Measurements from ENCODE around the gene TMEM63A. TPM values are rescaled to one million over a fixed set of nuclear protein-coding genes. Genes with fewer than 3 reads are reported as not detected.

Gene TMEM63A
- total RNA-seq, 5 donors from 2014 or later (not counting 1 experiment from before 2014, with no cell fraction given) = 332 to 473 (median 390) TPM

DNA sequence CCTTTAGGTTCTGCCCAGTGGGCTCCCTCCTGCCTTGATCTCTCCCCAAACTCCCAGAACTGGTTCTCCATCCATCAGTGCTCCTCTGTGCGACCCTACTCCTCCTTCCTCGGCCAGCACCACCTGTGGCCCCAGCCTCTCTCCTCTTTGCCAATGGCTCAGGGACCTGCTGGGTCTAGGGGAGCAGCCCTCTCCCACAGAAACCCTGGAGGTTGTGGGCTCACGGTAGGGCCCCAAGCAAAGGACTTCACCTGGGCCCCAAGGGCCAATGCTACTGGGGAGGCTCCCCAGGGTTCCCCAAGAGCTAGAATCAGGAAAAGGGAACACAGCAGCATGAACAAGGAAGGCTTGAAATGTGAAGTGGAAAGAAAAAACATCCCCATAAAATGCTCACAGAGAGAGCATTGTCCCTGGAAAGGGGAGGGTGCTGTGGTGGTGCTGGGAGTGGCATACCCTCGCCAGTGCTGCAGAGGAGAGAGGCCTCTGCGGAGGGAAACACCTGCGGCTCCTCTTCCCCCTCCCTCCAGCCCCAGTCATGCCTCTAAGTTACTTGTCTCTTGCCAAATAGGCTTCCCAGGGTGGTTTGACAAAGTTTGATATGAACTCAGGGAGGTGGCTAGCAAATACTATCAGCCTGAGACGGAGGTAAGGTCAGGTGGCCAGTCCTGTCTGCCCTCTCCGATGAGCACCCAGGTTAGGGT is 2.5 kb downstream of the TMEM63A start:
- Histone ChIP-seq H3K4me3 (ENCODE audit: control insufficient read depth in 1 of 2, extremely low read depth in 1 of 2, low read length in 1 of 2) (peak overlapping the region; percentile 86 to 100), H3K36me3 (ENCODE audit: control insufficient read depth in 2 of 2, extremely low read depth in 1 of 2, insufficient read depth in 1 of 2, low read length in 1 of 2) (peaks cover 2 to 43% of the 10 kb centered on the region in 2 donors), H3K27me3 (replicated peaks in 1 of 2; ENCODE audit: control insufficient read depth in 2 of 2, extremely low read depth in 1 of 2, insufficient read depth in 2 of 2, low read length in 1 of 2) (no peaks in the 10 kb centered on the region), H3K4me1 (ENCODE audit: control insufficient read depth in 1 of 2, extremely low read depth in 1 of 2, insufficient read depth in 2 of 2, low read length in 2 of 2) (peaks cover 44 to 80% of the 10 kb centered on the region in 2 experiments), H3K27ac (ENCODE audit: low read length) (peak overlapping the region; percentile 80), H3K9me3 (no peaks in the 10 kb centered on the region)
- Mint-ChIP-seq H3K9me3 (no peaks in the 10 kb centered on the region), H3K27ac (peak overlapping the region; percentile 93), H3K36me3 (peaks cover 20% of the 10 kb centered on the region), H3K27me3 (no peaks in the 10 kb centered on the region), H3K4me1 (peaks cover 72 to 74% (median 74%) of the 10 kb centered on the region in 3 donors), H3K4me3 (peak overlapping the region; percentile 87 to 95 (median 91))
- CTCF ChIA-PET = interaction anchor here in 1 of 2 donors (0.9 kb wide), 1 partner anchor 100 kb away, joined by 4 read pairs; no protein-coding TSS in a partner anchor
- DNase-seq (peak in 16 of 35 experiments; percentile 27 to 61 (median 42)), ATAC-seq (replicated peaks in 1 of 4) (peak in 2 of 4 experiments; percentile 41 to 64)
- WGBS (ENCODE audit: insufficient coverage) = 43% methylated on average over 2 of the region's 8 CpGs
- POLR2A ChIA-PET = no interaction called here

DNA sequence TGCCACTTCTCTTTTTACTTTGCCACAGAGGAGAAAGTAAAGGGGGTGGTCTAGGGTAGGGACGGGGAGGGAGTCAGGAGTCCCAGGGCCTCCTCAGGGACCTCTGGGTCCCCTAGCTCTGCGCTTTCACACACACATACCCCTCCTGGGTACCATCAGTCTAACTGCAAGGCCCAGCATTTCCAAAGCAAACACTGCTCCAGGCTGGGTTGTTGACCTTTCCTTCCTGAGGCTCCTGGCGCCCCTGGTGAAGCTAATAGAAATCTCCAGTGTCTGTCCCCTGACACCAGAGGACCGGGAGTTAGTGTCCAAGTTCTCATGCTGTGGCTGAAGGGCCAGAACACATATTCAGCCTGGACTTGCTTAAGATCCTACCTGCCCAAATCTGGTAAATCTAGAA is 3.9 kb downstream of the TMEM63A start:
- H3K27ac Mint-ChIP-seq = peak overlapping the region; percentile 93
- H3K9me3 ChIP-seq = no peaks in the 10 kb centered on the region
- peaks cover 44 to 86% of the 10 kb centered on the region in 2 experiments for H3K4me1 ChIP-seq (ENCODE audit: control insufficient read depth in 1 of 2, extremely low read depth in 1 of 2, insufficient read depth in 2 of 2, low read length in 2 of 2)
- peaks cover 28% of the 10 kb centered on the region for H3K36me3 Mint-ChIP-seq
- H3K4me3 ChIP-seq (ENCODE audit: control insufficient read depth in 1 of 2, extremely low read depth in 1 of 2, low read length in 1 of 2) = peak overlapping the region in 1 of 2 donors; percentile 86
- DNase-seq (no peak), ATAC-seq (replicated peaks in 1 of 4) (no peak)
- no peaks in the 10 kb centered on the region for H3K27me3 ChIP-seq (replicated peaks in 1 of 2; ENCODE audit: control insufficient read depth in 2 of 2, extremely low read depth in 1 of 2, insufficient read depth in 2 of 2, low read length in 1 of 2)
- peaks cover 9 to 57% of the 10 kb centered on the region in 2 donors for H3K36me3 ChIP-seq (ENCODE audit: control insufficient read depth in 2 of 2, extremely low read depth in 1 of 2, insufficient read depth in 1 of 2, low read length in 1 of 2)
- 100% methylated on average over 3 of the region's 4 CpGs for WGBS (ENCODE audit: insufficient coverage)
- ChIA-PET CTCF (interaction anchor here in 1 of 2 donors (1.1 kb wide), 1 partner anchor 33 kb away, joined by 4 read pairs; no protein-coding TSS in a partner anchor), POLR2A (interaction anchor here in 1 of 2 donors (0.7 kb wide), 1 partner anchor 430 kb away, joined by 8 read pairs; no protein-coding TSS in a partner anchor)
- peaks cover 74 to 80% (median 74%) of the 10 kb centered on the region in 3 donors for H3K4me1 Mint-ChIP-seq
- no peaks in the 10 kb centered on the region for H3K9me3 Mint-ChIP-seq
- H3K4me3 Mint-ChIP-seq = peak overlapping the region; percentile 41 to 91 (median 87)
- H3K27me3 Mint-ChIP-seq = no peaks in the 10 kb centered on the region
- H3K27ac ChIP-seq (ENCODE audit: low read length) = peak overlapping the region; percentile 26

DNA sequence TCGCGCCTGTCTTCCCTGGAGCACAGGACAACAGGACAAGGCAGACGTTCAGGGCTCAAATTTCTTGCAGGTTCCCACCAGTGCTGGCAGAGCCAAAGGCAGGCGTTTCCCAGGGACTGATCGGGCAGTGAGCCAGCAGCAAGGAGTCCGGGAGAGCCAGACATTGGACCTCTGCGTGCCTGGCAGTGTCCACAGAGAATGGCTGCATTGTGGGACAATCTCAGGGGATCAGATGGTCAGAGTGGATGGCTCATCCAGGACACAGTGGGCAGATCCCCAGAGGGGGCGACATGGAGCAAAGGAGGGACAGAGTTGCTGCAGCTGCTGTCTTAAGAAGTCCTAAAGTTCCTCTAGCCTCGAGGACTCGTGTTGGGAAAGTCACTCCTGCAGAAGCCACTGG is 4.6 kb downstream of the TMEM63A start:
- ATAC-seq (replicated peaks in 1 of 4) (no peak), DNase-seq (peak in 8 of 35 experiments; percentile 15 to 57 (median 34))
- H3K27me3 Mint-ChIP-seq = no peaks in the 10 kb centered on the region
- Histone ChIP-seq H3K4me1 (ENCODE audit: control insufficient read depth in 1 of 2, extremely low read depth in 1 of 2, insufficient read depth in 2 of 2, low read length in 2 of 2) (peaks cover 42 to 87% of the 10 kb centered on the region in 2 experiments), H3K36me3 (ENCODE audit: control insufficient read depth in 2 of 2, extremely low read depth in 1 of 2, insufficient read depth in 1 of 2, low read length in 1 of 2) (peaks cover 9 to 64% of the 10 kb centered on the region in 2 donors), H3K27ac (ENCODE audit: low read length) (no peak overlapping the region), H3K4me3 (ENCODE audit: control insufficient read depth in 1 of 2, extremely low read depth in 1 of 2, low read length in 1 of 2) (no peak overlapping the region), H3K9me3 (no peaks in the 10 kb centered on the region), H3K27me3 (replicated peaks in 1 of 2; ENCODE audit: control insufficient read depth in 2 of 2, extremely low read depth in 1 of 2, insufficient read depth in 2 of 2, low read length in 1 of 2) (no peaks in the 10 kb centered on the region)
- WGBS (ENCODE audit: insufficient coverage) = 90% methylated on average over 10 of the region's 10 CpGs
- POLR2A ChIA-PET = no interaction called here
- peaks cover 32% of the 10 kb centered on the region for H3K36me3 Mint-ChIP-seq
- CTCF ChIA-PET = no interaction called here
- peak overlapping the region; percentile 88 to 93 for H3K27ac Mint-ChIP-seq
- H3K4me1 Mint-ChIP-seq = peaks cover 71 to 83% (median 76%) of the 10 kb centered on the region in 3 donors
- no peaks in the 10 kb centered on the region for H3K9me3 Mint-ChIP-seq
- peak overlapping the region; percentile 51 to 87 (median 57) for H3K4me3 Mint-ChIP-seq

DNA sequence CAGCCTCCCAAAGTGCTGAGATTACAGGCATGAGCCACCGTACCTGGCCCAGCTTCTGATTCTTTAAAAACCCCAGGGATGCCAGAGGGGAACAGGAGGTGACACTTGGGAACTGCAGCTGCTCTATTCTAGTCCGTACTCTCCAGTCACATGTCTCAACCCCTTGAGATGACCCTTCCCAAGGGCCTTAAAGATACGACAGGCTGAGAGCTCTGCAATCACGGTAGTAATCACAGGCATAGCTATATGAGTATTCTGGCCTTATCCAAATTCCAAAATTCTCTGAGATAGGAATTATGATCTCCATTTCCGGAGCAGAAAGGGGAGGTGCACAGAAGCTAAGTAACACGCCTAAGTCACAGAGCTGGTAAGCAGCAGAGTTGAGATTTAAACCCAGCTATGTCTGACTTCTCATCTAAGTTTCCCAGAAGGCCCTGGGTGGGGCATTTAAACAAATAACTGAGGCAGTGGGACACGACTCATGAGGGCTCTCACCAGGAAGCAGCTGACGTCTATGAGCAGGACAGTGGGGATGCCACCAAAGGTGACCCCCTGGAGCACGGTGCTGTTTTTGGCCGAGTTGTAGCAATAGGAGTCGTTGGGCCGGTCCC is 5.2 kb downstream of the TMEM63A start:
- ATAC-seq (replicated peaks in 1 of 4) (no peak), DNase-seq (no peak)
- Histone ChIP-seq H3K4me1 (ENCODE audit: control insufficient read depth in 1 of 2, extremely low read depth in 1 of 2, insufficient read depth in 2 of 2, low read length in 2 of 2) (peaks cover 42 to 87% of the 10 kb centered on the region in 2 experiments), H3K27me3 (replicated peaks in 1 of 2; ENCODE audit: control insufficient read depth in 2 of 2, extremely low read depth in 1 of 2, insufficient read depth in 2 of 2, low read length in 1 of 2) (no peaks in the 10 kb centered on the region), H3K36me3 (ENCODE audit: control insufficient read depth in 2 of 2, extremely low read depth in 1 of 2, insufficient read depth in 1 of 2, low read length in 1 of 2) (peaks cover 9 to 70% of the 10 kb centered on the region in 2 donors), H3K4me3 (ENCODE audit: control insufficient read depth in 1 of 2, extremely low read depth in 1 of 2, low read length in 1 of 2) (no peak overlapping the region), H3K27ac (ENCODE audit: low read length) (no peak overlapping the region), H3K9me3 (no peaks in the 10 kb centered on the region)
- H3K4me3 Mint-ChIP-seq = peak overlapping the region in 2 of 3 donors; percentile 41 to 87
- no peaks in the 10 kb centered on the region for H3K27me3 Mint-ChIP-seq
- H3K27ac Mint-ChIP-seq = peak overlapping the region; percentile 88 to 93
- H3K36me3 Mint-ChIP-seq = peaks cover 32% of the 10 kb centered on the region
- ChIA-PET CTCF (interaction anchor here in 1 of 2 donors (1.2 kb wide), 1 partner anchor 34 kb away, joined by 3 read pairs; no protein-coding TSS in a partner anchor), POLR2A (no interaction called here)
- no peaks in the 10 kb centered on the region for H3K9me3 Mint-ChIP-seq
- WGBS (ENCODE audit: insufficient coverage) = 88% methylated on average over 10 of the region's 12 CpGs
- H3K4me1 Mint-ChIP-seq = peaks cover 71 to 88% (median 76%) of the 10 kb centered on the region in 3 donors

DNA sequence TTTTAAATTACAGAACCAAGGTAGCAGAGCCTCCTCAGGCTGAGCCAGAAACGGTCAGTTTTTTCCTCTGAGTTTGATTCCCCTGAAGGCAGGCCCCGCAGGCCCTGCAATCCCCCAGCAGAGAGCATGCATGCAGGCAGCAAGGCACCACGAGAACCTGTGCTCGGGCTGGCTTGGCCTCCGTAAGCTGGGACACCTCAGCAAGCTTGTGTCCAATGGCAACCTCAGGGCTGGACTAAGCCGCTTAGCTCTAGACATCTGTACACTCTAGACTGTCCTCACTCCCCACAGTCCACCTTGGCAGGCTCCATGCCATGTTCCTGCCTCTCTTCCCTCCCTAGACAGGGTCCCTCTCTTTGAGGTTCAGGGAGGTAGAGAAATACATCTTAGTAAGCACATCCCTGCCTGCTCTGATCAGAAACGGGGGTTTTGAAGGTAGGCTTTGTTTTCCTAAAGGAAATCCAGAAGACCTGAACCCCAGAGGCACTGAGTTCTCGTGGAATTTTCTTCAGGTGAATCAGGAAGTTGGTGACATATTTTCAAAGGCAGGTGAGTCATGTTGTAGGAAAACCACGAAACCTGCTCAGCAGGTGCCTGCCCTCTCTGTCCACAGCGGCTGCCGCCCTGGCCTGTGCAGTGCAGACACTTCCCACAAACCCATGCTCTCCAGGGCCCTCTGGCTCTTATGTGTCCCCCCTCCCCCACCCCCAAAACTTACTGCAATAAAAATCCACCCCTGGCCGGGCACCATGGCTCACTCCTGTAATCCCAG is 7.0 kb downstream of the TMEM63A start:
- Mint-ChIP-seq H3K4me3 (peak overlapping the region in 1 of 3 donors; percentile 87), H3K27ac (peak overlapping the region; percentile 72 to 93)
- POLR2A ChIA-PET = no interaction called here

More for the DNA sequence above, 7.0 kb downstream of the TMEM63A start:
- peaks cover 71 to 94% (median 83%) of the 10 kb centered on the region in 3 donors for H3K4me1 Mint-ChIP-seq
- H3K27me3 Mint-ChIP-seq = no peaks in the 10 kb centered on the region
- Histone ChIP-seq H3K4me3 (ENCODE audit: control insufficient read depth in 1 of 2, extremely low read depth in 1 of 2, low read length in 1 of 2) (no peak overlapping the region), H3K9me3 (no peaks in the 10 kb centered on the region), H3K27ac (ENCODE audit: low read length) (peak overlapping the region; percentile 15), H3K27me3 (replicated peaks in 1 of 2; ENCODE audit: control insufficient read depth in 2 of 2, extremely low read depth in 1 of 2, insufficient read depth in 2 of 2, low read length in 1 of 2) (no peaks in the 10 kb centered on the region), H3K36me3 (ENCODE audit: control insufficient read depth in 2 of 2, extremely low read depth in 1 of 2, insufficient read depth in 1 of 2, low read length in 1 of 2) (peaks cover 9 to 88% of the 10 kb centered on the region in 2 donors), H3K4me1 (ENCODE audit: control insufficient read depth in 1 of 2, extremely low read depth in 1 of 2, insufficient read depth in 2 of 2, low read length in 2 of 2) (peaks cover 35 to 81% of the 10 kb centered on the region in 2 experiments)
- peaks cover 41% of the 10 kb centered on the region for H3K36me3 Mint-ChIP-seq
- 59% methylated on average over 10 of the region's 12 CpGs for WGBS (ENCODE audit: insufficient coverage)
- DNase-seq = no peak
- CTCF ChIA-PET = interaction anchor here (0.6 to 1.3 kb wide), 2 partner anchors 9 to 63 kb away, joined by 3 to 6 read pairs; no protein-coding TSS in a partner anchor
- no peaks in the 10 kb centered on the region for H3K9me3 Mint-ChIP-seq
- ATAC-seq (replicated peaks in 1 of 4) = peak in 1 of 4 experiments; percentile 38
